NCI-H1092 (cell line): ENCODE results near the gene PSMG4.

Experiments
- DNase-seq: peaks from one replicate; lab custom pipeline; 2025; lab: John Stamatoyannopoulos, UW

Gene PSMG4

DNA sequence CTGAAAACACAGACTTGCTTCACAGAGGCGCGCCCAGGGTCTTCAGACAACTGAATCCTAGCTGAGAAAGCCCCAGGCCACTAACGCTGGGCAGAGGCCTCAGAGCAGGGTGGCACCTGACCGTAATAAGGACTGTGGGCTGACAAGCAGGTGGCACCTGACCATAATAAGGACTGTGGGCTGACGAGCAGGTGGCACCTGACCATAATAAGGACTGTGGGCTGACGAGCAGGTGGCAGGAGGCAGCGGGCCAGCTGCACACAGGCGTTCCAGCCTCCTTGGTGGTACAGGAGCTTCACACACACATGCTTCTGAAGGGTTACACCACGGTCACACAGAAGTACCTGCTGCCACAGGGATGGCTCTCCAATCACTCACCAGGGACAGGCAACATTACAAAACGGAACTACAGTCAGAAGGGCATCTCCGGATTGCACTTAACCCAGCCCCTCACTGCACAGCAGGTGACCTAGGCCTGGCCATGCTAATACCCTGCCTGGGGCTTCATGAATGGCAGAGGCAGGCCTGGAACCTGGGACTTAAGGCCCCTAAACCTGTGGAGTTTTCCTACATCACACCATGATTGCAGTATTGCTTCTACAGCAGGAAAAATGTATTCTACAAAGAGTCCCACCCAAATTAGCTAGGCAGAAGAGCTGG is 50.8 kb downstream of the PSMG4 start:
- DNase-seq: no peak

DNA sequence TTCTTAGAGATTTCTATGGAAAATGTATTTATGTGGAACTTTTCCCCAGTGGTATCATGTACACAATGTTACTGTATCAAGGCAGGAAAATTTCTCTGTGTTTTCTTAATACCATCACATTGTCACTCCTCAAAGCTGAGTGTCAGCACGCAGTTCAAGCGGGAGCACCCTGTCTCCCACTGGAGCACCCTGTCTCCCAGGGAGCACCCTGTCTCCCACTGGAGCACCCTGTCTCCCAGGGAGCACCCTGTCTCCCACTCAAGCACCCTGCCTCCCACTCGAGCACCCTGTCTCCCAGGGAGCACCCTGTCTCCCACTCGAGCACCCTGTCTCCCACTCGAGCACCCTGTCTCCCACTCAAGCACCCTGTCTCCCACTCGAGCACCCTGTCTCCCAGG is 51.3 kb downstream of the PSMG4 start:
- DNase-seq: no peak

DNA sequence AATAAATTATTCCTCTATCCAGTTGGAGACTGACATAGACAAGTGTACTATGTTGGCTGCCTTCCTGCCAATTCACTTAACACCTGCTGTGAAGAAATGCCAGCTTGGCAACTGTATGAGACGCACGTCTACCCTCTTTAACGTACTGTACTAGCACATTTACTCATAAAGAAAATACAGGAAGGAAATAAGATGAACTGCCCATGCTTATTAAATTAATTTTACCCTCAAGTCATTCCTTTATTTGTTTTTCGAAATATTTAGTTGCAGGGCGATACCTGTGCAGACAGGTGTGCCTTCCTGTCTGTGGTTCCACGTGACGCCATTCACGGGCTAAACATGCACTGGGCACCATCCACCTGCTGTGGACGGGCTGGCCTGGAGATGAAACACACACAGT is 52.0 kb downstream of the PSMG4 start:
- no peak for DNase-seq

DNA sequence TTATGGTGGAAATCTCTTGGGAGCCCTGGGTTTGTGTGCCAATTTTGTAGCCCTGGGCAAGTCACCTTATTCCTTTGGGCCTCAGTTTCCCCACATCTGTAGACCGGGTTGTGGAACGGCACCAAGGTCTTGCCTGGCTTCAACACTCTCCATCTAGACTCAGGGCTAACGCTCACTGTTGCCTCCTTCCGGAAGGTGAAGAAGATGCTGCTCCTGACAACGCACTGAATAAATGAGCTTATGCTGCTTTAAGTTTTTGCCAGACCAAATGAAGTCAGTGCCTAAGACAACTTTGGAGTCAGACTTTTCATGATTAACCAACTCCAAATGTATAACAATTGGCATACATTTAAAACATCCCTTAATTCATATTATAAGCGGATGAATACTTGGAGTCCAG is 53.1 kb downstream of the PSMG4 start:
- no peak for DNase-seq

DNA sequence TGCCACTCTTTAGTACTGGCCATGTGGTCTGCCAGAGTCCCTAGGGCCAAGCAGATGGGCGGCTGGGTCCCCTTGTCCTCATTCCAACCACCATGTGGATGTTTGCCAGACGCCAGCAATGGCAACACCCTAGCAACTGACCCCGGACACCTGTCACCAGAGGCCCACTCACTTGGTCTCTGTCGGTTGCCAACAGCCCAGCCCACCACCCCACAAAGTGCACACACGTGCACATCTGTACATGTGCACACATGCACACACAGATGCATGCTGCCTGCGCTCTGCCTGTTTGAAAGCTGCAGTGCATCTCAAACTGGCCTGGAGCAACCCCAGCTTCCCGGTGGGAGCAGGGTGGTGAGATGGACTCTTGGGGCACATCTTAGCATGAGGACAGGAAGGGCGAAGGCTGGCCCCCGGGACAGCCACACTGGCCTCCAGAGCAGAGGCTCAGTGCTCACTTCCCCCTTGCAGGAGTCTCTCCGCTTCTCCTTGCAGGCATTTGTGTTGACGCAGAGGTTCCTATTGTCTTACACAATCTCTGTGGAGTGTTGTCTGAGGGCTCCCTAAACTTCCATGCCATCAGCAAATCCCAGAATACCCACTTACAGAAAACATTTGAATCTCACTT is 54.0 kb downstream of the PSMG4 start:
- no peak for DNase-seq

DNA sequence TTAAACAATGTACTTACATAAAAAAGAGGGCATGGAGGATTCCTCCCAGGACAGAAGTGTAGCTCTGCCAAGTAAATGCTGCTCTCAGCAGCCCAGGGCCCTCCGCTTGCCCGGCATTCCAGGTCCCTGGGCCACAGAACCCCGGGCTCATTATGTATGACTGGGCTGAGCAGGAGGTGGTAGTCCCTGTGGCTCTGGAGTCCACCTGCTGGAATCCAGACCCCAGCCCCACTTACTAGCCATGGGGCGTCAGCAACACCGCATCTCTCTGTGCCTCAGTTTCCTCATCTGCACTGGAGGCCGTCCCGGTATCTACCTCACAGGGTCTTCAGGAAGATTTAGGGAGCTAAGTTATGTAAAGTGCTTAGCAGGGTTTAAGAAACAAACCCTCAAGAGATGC is 55.4 kb downstream of the PSMG4 start:
- no peak for DNase-seq

DNA sequence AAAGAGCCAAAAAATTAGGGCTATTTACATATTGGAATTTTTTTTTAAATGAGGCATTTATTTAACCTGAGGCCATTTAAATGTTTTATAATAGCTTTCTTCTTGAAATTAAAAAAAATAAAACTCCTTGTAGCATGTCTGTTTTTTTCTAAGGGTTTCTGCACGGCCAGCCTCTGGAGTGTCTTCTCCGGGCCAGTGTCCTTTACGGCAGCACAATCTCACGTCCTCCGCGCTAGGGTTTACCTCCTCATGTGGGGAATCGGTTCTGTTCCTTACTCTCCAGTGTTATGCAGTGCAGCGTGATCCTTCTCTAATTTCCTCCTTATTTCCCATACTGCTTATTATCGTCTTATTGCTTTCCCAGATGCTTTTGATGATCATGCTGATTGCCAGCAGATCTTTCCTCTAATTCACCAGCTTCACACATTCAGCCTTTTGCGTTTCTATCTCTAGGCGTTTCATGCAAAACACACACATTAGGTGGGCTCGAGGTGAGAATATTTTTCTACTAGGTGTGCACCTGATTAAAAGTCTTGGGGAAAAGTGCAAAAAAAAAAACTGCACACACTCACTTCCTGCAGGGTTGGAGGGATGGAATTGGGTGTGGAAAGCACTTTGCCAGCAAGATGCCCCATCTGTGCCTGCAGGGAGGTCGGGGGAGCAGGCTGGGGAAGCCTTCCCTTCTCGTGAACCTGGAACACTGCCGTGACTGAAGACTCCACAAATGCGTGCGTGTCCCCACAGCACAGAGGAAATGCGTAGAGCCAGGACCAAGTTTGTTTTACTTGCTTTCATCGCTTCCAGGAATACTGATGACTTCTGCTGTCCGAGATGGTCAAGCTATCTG is 56.1 kb downstream of the PSMG4 start:
- DNase-seq: no peak

DNA sequence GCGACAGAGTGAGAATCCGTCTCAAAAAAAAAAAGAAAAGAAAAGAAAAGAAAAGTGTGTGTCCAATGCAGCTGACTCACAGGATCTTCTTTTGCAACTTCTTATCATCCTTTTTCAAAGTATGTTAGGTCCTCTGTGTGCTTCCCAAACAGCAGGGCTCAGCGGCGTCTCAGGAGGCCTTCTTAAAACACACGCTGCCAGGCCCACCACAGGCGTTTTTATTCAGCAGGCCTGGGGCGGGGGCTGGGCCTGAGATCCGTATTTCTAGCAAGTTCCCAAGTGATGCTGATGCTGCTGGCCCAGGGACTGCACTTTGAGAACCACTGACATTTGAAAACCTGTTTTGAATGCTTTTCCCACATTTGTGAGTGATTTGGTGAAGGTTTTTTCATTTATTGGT is 57.1 kb downstream of the PSMG4 start:
- no peak for DNase-seq

DNA sequence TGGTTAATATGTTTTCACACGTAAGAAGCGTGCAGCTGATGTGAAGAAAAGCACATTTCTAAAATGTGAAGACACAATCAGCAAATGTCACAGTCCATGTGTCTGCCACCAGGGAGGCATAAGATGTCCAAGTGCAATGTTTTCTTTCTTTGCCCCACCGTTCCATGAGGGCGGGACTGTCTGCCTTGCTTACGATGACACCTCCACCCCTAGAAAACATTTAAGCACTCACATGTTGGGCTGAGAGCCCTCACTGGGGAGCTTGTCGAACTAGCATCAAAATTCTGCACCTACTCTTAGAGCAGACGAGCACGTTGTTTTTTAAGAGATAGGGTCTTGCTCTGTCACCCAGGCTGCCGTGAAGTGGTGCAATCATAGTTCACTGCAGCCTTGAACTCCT is 57.6 kb downstream of the PSMG4 start:
- no peak for DNase-seq

DNA sequence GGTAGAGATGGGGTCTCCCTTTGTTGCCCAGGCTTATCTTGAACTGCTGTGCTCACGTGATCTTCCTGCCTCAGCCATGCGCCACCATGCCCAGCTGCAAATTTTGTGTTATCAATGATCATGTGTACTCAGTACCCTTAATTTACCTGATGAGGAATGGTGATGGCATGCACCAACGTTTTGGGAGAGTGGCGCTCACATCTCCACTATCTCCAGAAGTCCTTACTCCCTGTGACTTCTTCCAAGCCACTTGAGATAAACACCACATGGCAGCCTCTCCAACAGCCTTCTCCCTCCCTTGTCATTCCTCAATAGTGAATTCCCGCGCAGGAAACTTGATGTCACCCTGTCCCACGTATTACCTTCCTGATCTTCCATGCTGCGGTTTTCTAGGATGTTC is 58.1 kb downstream of the PSMG4 start:
- no peak for DNase-seq
